Pancreas (tissue), 10 donors: ENCODE measurements around the gene MRM1. TPM values are rescaled to one million over a fixed set of nuclear protein-coding genes. Genes with fewer than 3 reads are reported as not detected.

Source experiments
- ATAC-seq, 4 donors: fragments of 200-7000 bp; cut with Tn5 transposase; one replicate each; pipeline versions ENCODE4 v1.8.0 to v1.9.1; 2020; ENCODE audit warnings: mild to moderate bottlenecking in 4 of 4, moderate library complexity in 4 of 4
- DNase-seq, 6 donors: peaks; one replicate each; pipeline ENCODE4 v3.0.0-alpha.2; 2020
- FAIRE-seq: peaks from 2 replicates; lab custom pipeline; 2012; peaks lifted over from hg19 to GRCh38; lab: Jason Lieb, UNC
- H3K27ac ChIP-seq, 4 donors: fragments of 200-600 bp; sonication (generic); 1 replicate in 3 of 4; 2 replicates in 1 of 4; pipeline versions ENCODE4 v1.5.0 to v1.8.0; 2020
- H3K27me3 ChIP-seq, 4 donors: fragments of 200-600 bp; one replicate each; pipeline ENCODE4 v1.8.0; 2021
- H3K36me3 ChIP-seq, 3 donors: fragments of 200-600 bp; sonication (generic) in 1 of 3; one replicate each; pipeline versions ENCODE4 v1.5.0 to v1.8.0; 2020 to 2021
- H3K4me1 ChIP-seq, 3 donors: fragments of 200-600 bp; one replicate each; pipeline ENCODE4 v1.8.0; 2021
- H3K4me3 ChIP-seq, 4 donors: fragments of 200-600 bp; sonication (generic) in 2 of 4; one replicate each; pipeline versions ENCODE4 v1.5.0 to v1.8.0; 2020 to 2021
- H3K9me3 ChIP-seq, 4 donors: fragments of 200-600 bp; one replicate each; pipeline ENCODE4 v1.8.0; 2021
- WGBS, 2 donors: extraction: QIAGEN DNeasy Blood & Tissue Kit; methylation state at CpG; one replicate each; pipeline ENCODE4 v1.1.7; 2013; 5-methylcytosine and 5-hydroxymethylcytosine counted together
- intact Hi-C, 3 donors: fragments of 100-400 bp; cut with DNase I; formaldehyde crosslinking; loops; one replicate each; pipeline versions ENCODE4 v1.11.1 to v1.14.2; 2022
- polyA plus RNA-seq, 2 donors: library from polyadenylated mRNA; stranded (reverse); fragments of 200-250 nt; gene quantifications; one replicate each; pipeline ENCODE4 v1.2.3, GENCODE V29; 2013
- total RNA-seq, 6 donors: library from RNA; stranded (reverse); fragmentation: NEBNext Ultra II Directional in 4 of 6; extraction: Animal tissue kit (Norgen Biotek cat#: 25700) in 4 of 6; gene quantifications; one replicate each; pipeline versions ENCODE4 v1.2.1 to v1.2.4, GENCODE V29; 2021 to 2023
- TF ChIP-seq, protein P1 (sequence below), 4 donors: fragments of 200-600 bp; sonication (generic) in 3 of 4; IDR thresholded peaks; one replicate each; pipeline versions ENCODE4 v1.5.0 to v1.8.0; 2021; ENCODE audit warnings: antibody characterized with exemption in 4 of 4
- donor health status: healthy with polysubstance abuse.
- donor health status: DM: no; HTN: no; CAD: no; lungs with moderate emphysema.
- donor health status: DM: no; HTN: no; CAD: no.
- donor health status: control.
- donor health status: control.
- donor health status: Bipolar disorder and iron deficiency.
- donor health status: DM: yes; HTN: yes; CAD: no.
- donor health status: DM: no; HTN: no; CAD: no.
- donor health status: DM: no; HTN: no; CAD: no.
- donor health status: DM: yes; HTN: yes; CAD: no.

MRM1 gene
- total and polyA plus RNA-seq, 8 donors, result 2.5 to 7.5 (median 4.7) TPM

DNA sequence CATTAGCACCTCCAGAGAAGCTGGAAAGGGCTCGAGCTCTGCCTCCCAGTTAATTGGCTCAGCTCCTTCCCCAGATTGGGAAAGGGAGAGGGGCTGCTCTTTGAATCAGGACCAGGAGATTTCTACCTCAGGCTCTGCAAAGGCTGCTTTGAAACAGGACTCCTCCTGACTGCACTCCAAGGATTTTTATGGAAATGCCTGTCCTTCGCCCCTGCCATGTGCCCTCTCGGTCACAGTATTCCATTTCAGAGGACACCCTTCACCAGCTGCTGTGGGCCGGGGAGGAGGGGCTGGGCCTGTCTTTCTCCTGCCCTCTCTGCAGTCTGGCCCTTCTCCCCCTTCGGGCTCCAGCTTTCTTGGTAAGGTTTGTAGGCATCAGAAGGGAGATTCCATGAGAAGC is 13.6 kb downstream of the MRM1 start:
- no peaks in the 10 kb centered on the region for H3K36me3 ChIP-seq
- H3K27ac ChIP-seq, result no peak overlapping the region
- ATAC-seq (no peak), DNase-seq (no peak), FAIRE-seq (no peak)
- H3K4me3 ChIP-seq, result no peak overlapping the region
- 45 to 58% methylated on average over 5 of the region's 5 CpGs for WGBS, 2 donors
- no peaks in the 10 kb centered on the region for H3K27me3 ChIP-seq
- no peaks in the 10 kb centered on the region for H3K4me1 ChIP-seq
- intact Hi-C loops, result no loop called here
- H3K9me3 ChIP-seq, result no peaks in the 10 kb centered on the region
- TF ChIP-seq, protein P1, sequence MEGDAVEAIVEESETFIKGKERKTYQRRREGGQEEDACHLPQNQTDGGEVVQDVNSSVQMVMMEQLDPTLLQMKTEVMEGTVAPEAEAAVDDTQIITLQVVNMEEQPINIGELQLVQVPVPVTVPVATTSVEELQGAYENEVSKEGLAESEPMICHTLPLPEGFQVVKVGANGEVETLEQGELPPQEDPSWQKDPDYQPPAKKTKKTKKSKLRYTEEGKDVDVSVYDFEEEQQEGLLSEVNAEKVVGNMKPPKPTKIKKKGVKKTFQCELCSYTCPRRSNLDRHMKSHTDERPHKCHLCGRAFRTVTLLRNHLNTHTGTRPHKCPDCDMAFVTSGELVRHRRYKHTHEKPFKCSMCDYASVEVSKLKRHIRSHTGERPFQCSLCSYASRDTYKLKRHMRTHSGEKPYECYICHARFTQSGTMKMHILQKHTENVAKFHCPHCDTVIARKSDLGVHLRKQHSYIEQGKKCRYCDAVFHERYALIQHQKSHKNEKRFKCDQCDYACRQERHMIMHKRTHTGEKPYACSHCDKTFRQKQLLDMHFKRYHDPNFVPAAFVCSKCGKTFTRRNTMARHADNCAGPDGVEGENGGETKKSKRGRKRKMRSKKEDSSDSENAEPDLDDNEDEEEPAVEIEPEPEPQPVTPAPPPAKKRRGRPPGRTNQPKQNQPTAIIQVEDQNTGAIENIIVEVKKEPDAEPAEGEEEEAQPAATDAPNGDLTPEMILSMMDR (IDR thresholded peaks at IDR 0.05), result no peak

DNA sequence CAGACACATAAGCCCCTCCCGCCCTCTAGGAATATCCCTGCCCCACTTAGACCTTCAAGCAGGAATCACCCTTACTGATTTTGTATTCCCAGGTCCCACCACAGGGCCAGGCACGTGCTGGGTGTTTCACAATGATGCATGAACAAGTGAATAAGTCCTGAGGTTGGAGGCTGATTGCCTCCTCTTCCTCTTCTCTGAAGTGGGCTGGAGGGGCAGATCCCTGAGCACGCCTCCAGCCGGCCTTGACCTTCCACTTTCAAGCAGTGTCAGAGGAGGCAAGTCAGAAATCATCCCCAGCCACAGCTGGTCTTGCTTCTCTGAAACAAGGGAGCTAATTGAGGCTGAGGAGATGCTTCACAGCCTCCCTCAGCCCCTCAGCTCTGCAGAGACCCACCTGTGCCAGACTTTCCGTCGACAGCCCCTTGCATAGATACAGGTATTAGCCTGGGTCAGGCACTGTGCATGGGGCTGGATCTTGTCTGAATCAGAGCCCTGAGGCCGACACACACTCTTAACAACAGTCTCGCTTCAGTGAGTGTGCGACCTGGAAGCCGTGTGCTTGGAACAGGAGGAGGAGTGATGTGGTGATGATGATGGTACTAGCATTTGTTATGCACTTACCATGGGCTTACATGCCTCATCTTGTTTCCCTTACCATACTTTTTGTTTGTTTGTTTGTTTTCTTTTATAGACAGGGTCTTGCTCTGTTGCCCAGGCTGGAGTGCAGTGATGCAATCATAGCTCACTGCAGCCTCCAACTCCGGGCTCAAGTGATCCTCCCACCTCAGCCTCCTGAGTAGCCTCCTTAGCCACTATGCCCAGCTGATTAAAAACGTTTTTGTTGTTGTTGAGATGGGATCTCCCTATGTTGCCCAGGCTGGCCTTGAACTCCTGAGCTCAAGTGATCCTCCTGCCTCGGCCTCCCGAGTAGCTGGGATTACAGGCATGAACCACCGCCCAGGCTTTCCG is 15.0 kb downstream of the MRM1 start:
- H3K9me3 ChIP-seq, result no peaks in the 10 kb centered on the region
- no peak for FAIRE-seq
- H3K27ac ChIP-seq, result no peak overlapping the region
- intact Hi-C loops, result no loop called here
- no peak for DNase-seq
- no peaks in the 10 kb centered on the region for H3K4me1 ChIP-seq
- no peak for ATAC-seq
- no peaks in the 10 kb centered on the region for H3K27me3 ChIP-seq
- WGBS, 2 donors, result 74 to 79% methylated on average over 16 of the region's 16 CpGs
- no peaks in the 10 kb centered on the region for H3K36me3 ChIP-seq
- no peak overlapping the region for H3K4me3 ChIP-seq
- TF ChIP-seq, protein P1 (IDR thresholded peaks at IDR 0.05), result no peak

DNA sequence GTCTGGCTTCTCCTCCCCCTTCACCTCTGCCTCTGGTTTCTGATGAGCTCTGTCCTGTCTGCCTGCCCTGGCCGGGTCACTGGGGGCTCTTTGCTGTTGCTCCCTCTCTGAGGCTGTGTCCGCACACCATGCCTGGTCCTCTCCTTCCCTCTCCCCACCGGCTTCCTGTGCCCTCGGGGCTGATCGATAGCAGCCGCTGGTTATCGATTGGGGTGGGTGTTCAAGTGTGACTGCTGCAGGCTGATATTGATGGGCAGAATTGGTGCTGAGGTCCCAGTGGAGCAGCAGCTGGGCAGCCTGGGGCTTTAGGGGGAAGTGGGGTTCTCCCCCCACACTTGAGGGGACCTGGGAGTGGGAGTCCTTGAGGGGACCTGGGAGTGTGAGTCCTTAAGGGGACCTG is 16.4 kb downstream of the MRM1 start:
- no peaks in the 10 kb centered on the region for H3K36me3 ChIP-seq
- H3K27ac ChIP-seq, result no peak overlapping the region
- H3K4me3 ChIP-seq, result no peak overlapping the region
- intact Hi-C loops, result no loop called here
- no peak for DNase-seq
- TF ChIP-seq, protein P1 (IDR thresholded peaks at IDR 0.05), result no peak
- H3K27me3 ChIP-seq, result no peaks in the 10 kb centered on the region
- no peak for ATAC-seq
- no peaks in the 10 kb centered on the region for H3K4me1 ChIP-seq
- FAIRE-seq, result no peak
- H3K9me3 ChIP-seq, result no peaks in the 10 kb centered on the region
- WGBS, 2 donors, result 61 to 65% methylated on average over 7 of the region's 7 CpGs

DNA sequence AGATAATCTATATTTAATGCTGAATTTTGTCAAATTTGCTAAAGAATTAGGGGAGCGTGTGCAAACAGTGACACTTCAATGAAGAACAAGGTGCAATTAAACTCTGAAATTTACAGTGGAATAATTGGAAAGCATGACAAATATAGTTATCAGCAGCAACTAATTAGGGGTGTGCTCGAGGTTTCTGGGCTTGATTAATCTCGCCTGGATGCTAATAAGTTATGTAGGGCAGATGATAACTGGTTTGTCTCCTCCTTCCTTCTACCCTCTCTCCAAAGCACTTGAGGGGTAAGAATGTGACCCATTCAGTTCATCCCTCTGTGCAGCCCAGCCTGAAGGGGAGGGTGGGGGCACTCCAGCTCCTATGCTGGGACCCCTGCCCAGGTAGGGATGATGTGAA is 21.9 kb downstream of the MRM1 start:
- 57 to 69% methylated on average over 3 of the region's 3 CpGs for WGBS, 2 donors
- FAIRE-seq (no peak), DNase-seq (no peak), ATAC-seq (no peak)
- no peak overlapping the region for H3K4me3 ChIP-seq
- H3K27ac ChIP-seq, result no peak overlapping the region
- no peaks in the 10 kb centered on the region for H3K9me3 ChIP-seq
- no peaks in the 10 kb centered on the region for H3K4me1 ChIP-seq
- no peaks in the 10 kb centered on the region for H3K27me3 ChIP-seq
- TF ChIP-seq, protein P1 (IDR thresholded peaks at IDR 0.05), result no peak
- no peaks in the 10 kb centered on the region for H3K36me3 ChIP-seq
- intact Hi-C loops, result no loop called here

- no peaks in the 10 kb centered on the region for H3K4me1 ChIP-seq
- intact Hi-C loops, result loop anchor here in 1 of 3 donors (5.0 kb wide), 1 partner anchor 422 kb away; no protein-coding TSS in a partner anchor
- TF ChIP-seq, protein P1 (IDR thresholded peaks at IDR 0.05), result no peak
- H3K36me3 ChIP-seq, result no peaks in the 10 kb centered on the region
- no peak for DNase-seq
- H3K9me3 ChIP-seq, result no peaks in the 10 kb centered on the region
- H3K4me3 ChIP-seq, result no peak overlapping the region
- ATAC-seq, result no peak
- no peak for FAIRE-seq
- 79 to 85% methylated on average over 7 of the region's 7 CpGs for WGBS, 2 donors
- no peaks in the 10 kb centered on the region for H3K27me3 ChIP-seq
- H3K27ac ChIP-seq, result no peak overlapping the region
Observed at GRCh38 chr17:36625188-36625587, 23.8 kb downstream of the MRM1 start.
